ENCODE results near the gene CLCN4. TPM values are rescaled to one million over a fixed set of nuclear protein-coding genes. Genes with fewer than 3 reads are reported as not detected.

Gene CLCN4
- total RNA-seq, 4 donors from 2014 or later, result 3.9 to 6.7 (median 5.3) TPM

DNA sequence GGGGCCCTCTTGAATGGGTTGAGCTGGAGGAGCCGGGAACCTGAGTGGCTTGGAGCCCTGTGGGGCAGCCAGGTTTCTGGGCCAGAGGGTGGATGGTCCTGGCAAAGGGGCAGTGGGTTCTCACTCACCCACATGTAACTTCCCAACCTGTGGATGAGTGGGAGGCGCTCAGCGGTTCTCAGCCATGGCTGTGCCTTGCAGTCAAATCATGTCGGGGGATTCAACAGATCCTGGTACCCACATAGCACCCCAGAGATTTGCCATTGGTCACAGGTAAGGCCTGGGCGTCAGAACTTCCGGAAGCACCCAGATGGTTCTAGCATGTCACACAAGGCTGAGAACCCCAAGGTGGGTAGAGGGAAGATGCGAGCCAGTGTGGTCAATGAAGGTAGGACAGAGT, 21.9 kb upstream of the CLCN4 start:
- H3K36me3 ChIP-seq, result peaks cover 0 to 66% (median 2%) of the 10 kb centered on the region in 3 donors
- no peaks in the 10 kb centered on the region for H3K27me3 ChIP-seq
- H3K9me3 ChIP-seq, result no peaks in the 10 kb centered on the region
- TF ChIP-seq POLR2A (IDR thresholded peaks at IDR 0.05) (no peak), EP300 (IDR thresholded peaks at IDR 0.05) (no peak)
- TF ChIP-seq, protein P1, sequence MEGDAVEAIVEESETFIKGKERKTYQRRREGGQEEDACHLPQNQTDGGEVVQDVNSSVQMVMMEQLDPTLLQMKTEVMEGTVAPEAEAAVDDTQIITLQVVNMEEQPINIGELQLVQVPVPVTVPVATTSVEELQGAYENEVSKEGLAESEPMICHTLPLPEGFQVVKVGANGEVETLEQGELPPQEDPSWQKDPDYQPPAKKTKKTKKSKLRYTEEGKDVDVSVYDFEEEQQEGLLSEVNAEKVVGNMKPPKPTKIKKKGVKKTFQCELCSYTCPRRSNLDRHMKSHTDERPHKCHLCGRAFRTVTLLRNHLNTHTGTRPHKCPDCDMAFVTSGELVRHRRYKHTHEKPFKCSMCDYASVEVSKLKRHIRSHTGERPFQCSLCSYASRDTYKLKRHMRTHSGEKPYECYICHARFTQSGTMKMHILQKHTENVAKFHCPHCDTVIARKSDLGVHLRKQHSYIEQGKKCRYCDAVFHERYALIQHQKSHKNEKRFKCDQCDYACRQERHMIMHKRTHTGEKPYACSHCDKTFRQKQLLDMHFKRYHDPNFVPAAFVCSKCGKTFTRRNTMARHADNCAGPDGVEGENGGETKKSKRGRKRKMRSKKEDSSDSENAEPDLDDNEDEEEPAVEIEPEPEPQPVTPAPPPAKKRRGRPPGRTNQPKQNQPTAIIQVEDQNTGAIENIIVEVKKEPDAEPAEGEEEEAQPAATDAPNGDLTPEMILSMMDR (IDR thresholded peaks at IDR 0.05), result no peak
- no peak for DNase-seq (ENCODE audit: low spot score in 2 of 2)
- H3K4me1 ChIP-seq, result no peaks in the 10 kb centered on the region
- no peak overlapping the region for H3K27ac ChIP-seq
- H3K4me3 ChIP-seq, result no peak overlapping the region
- WGBS, 2 donors, result 92 to 96% methylated on average over 7 of the region's 7 CpGs

DNA sequence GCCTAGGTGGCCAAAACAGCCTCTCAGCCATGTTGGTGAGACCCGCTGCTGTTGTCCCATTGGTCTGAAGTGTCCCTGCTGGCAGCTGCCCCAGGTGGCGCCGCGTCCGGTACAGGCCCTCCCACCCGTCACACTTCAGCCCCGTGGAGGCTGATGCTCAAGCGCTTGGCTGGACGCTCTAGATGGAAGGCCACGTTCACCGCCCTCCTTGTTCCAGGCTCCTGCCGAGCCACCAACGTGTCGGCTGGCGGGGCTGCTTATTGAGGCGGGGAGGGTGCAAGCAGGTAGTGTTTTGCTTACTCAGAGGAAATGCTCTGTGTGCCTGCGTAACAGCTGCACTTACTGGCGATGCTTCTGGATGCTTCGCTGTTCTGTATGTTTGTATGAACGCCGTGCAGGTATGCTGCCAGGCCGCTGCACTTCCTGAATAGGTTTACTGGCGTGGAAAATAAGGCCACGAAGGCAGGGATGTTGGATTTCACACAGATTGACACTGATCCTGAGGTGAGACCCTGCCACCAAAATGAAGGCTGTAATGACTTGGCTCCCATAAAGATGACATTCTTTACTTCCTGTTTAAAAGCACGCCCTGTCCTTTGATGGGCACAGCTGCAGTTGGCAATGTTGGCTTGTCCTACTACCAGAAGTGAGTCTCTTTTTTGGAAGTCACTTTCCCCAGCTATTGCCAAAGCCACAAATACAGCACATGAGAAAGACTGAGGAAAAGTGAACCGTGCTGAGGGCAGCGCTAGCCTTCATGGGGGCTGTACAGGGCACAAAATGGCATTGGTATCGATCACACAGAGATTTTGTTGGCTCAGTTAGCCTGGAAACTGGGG, 21.0 kb upstream of the CLCN4 start:
- Histone ChIP-seq H3K9me3 (no peaks in the 10 kb centered on the region), H3K27me3 (no peaks in the 10 kb centered on the region), H3K36me3 (peaks cover 0 to 66% (median 2%) of the 10 kb centered on the region in 3 donors), H3K27ac (no peak overlapping the region), H3K4me3 (no peak overlapping the region), H3K4me1 (no peaks in the 10 kb centered on the region)
- TF ChIP-seq POLR2A (IDR thresholded peaks at IDR 0.05), result no peak
- TF ChIP-seq EP300 (IDR thresholded peaks at IDR 0.05), result no peak
- TF ChIP-seq, protein P1 (IDR thresholded peaks at IDR 0.05), result no peak
- DNase-seq (ENCODE audit: low spot score in 2 of 2), result no peak
- 88 to 92% methylated on average over 3 to 19 of the region's 28 CpGs for WGBS, 2 donors

DNA sequence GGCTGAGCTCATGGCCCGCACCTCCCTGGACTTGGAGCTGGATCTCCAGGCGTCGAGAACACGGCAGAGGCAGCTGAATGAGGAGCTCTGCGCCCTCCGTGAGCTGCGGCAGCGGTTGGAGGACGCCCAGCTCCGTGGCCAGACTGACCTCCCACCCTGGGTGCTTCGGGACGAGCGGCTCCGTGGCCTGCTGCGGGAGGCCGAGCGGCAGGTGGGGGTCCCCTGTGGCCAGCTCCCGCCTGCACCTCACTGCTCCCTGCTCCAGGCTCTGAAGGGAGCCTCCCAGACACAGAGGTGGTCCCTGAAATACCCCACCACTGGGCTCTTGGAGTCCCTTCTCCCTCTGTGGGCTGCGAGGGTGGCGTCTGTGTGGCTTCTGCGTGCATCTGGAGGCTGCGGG, 18.0 kb upstream of the CLCN4 start:
- H3K4me1 ChIP-seq, result no peaks in the 10 kb centered on the region
- WGBS, 2 donors, result 97 to 98% methylated on average over 12 to 18 of the region's 22 CpGs

DNA sequence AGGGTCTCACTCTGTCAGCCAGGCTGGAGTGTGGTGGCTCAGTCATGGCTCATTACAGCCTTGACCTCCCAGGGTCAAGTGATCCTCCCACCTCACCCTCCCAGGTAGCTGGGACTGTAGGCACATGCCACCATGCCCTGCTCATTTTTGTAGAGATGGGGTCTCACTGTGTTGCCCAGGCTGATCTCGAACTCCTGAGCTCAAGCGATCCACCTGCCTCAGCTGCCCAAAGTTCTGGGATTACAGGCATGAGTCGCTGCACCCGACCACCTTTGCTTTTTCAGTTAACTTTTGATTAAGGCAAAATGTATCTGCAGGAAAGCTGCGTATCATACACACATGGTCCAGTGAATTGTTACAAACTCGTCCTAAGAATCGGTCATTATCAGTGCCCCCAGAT, 16.5 kb upstream of the CLCN4 start:
- H3K27ac ChIP-seq, result no peak overlapping the region
- H3K27me3 ChIP-seq, result no peaks in the 10 kb centered on the region
- H3K36me3 ChIP-seq, result peaks cover 0 to 70% (median 2%) of the 10 kb centered on the region in 3 donors
- DNase-seq (ENCODE audit: low spot score in 2 of 2), result no peak
- H3K4me1 ChIP-seq, result no peaks in the 10 kb centered on the region
- H3K4me3 ChIP-seq, result no peak overlapping the region
- H3K9me3 ChIP-seq, result no peaks in the 10 kb centered on the region
- 94 to 96% methylated on average over 7 of the region's 7 CpGs for WGBS, 2 donors
- no peak for TF ChIP-seq EP300 (IDR thresholded peaks at IDR 0.05)
- TF ChIP-seq, protein P1 (IDR thresholded peaks at IDR 0.05), result no peak
- no peak for TF ChIP-seq POLR2A (IDR thresholded peaks at IDR 0.05)

More for the DNA sequence above, 18.0 kb upstream of the CLCN4 start:
- DNase-seq (ENCODE audit: low spot score in 2 of 2), result no peak
- TF ChIP-seq EP300 (IDR thresholded peaks at IDR 0.05), result no peak
- no peak for TF ChIP-seq POLR2A (IDR thresholded peaks at IDR 0.05)
- TF ChIP-seq, protein P1 (IDR thresholded peaks at IDR 0.05), result no peak
- Histone ChIP-seq H3K4me3 (no peak overlapping the region), H3K36me3 (peaks cover 0 to 76% (median 2%) of the 10 kb centered on the region in 3 donors), H3K9me3 (no peaks in the 10 kb centered on the region), H3K27ac (no peak overlapping the region), H3K27me3 (no peaks in the 10 kb centered on the region)

DNA sequence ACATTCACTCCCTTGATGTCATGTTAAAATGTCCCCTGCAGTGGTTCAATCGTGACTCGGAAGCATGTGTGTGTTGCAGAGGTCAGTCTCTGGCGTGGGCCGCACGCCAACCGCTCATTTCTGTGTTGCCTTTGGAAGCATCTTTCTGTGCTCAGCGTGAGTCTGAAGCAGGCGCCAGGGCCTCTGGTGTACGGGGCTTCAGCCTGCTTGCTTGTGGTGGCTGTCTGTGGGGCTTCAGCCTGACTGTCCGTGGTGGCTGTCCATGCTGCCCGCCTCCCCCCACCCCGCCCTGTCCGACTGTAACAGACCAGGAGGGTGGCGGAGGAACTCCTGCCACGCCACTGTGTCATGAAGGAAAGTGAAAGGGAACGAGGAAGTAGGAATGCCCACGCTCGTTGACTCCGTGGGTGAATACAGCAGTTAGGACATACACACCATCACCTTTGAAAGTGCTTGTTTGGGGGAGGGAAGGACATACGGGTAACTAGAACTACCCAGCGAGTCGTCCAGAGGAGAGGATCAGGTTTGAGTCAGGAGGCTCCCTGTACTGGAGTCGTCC, 14.7 kb upstream of the CLCN4 start:
- no peak for DNase-seq (ENCODE audit: low spot score in 2 of 2)
- H3K36me3 ChIP-seq, result peaks cover 0 to 71% (median 0%) of the 10 kb centered on the region in 3 donors
- no peak for TF ChIP-seq EP300 (IDR thresholded peaks at IDR 0.05)
- TF ChIP-seq POLR2A (IDR thresholded peaks at IDR 0.05), result no peak
- TF ChIP-seq, protein P1 (IDR thresholded peaks at IDR 0.05), result no peak
- no peaks in the 10 kb centered on the region for H3K9me3 ChIP-seq
- no peak overlapping the region for H3K4me3 ChIP-seq
- no peaks in the 10 kb centered on the region for H3K4me1 ChIP-seq
- no peak overlapping the region for H3K27ac ChIP-seq
- 83 to 88% methylated on average over 12 to 23 of the region's 23 CpGs for WGBS, 2 donors
- no peaks in the 10 kb centered on the region for H3K27me3 ChIP-seq

All from tibial nerve (tissue), 4 donors.